Muscle of leg (tissue), 11 donors: Measurements from ENCODE around the gene PIR. TPM values are rescaled to one million over a fixed set of nuclear protein-coding genes. Genes with fewer than 3 reads are reported as not detected.

Experiments
- DNase-seq: peaks from one replicate; pipeline ENCODE4 v3.0.0; 2013
- H3K27ac ChIP-seq: one replicate; pipeline ENCODE4 v1.5.1; 2013; ENCODE audit warnings: mild to moderate bottlenecking, low read length, control low read depth
- H3K27me3 ChIP-seq: one replicate; pipeline ENCODE4 v1.6.1; 2013; ENCODE audit warnings: low read length; ENCODE audit not compliant: control insufficient read depth, insufficient read depth
- H3K36me3 ChIP-seq: one replicate; pipeline ENCODE4 v1.6.1; 2013; ENCODE audit warnings: low read length; ENCODE audit not compliant: control insufficient read depth, insufficient read depth
- H3K4me1 ChIP-seq: one replicate; pipeline ENCODE4 v1.6.1; 2013; ENCODE audit warnings: low read length; ENCODE audit not compliant: control insufficient read depth, insufficient read depth
- H3K4me3 ChIP-seq: one replicate; pipeline ENCODE4 v1.5.1; 2013; ENCODE audit warnings: low read length, control low read depth
- H3K9me3 ChIP-seq: replicated peaks from 2 replicates; pipeline ENCODE4 v1.6.1; 2013; ENCODE audit warnings: low read depth, low read length; ENCODE audit not compliant: control insufficient read depth
- WGBS: methylation state at CpG from one replicate; pipeline ENCODE4 v1.1.5; 2013; ENCODE audit warnings: missing lambda C conversion rate; ENCODE audit not compliant: insufficient coverage; 5-methylcytosine and 5-hydroxymethylcytosine counted together
- polyA plus RNA-seq, 8 donors: library from polyadenylated mRNA; unstranded; fragments of 120-200 nt; gene quantifications; one replicate each; pipeline versions ENCODE4 v1.2.1 to v1.2.3, GENCODE V29; 2013; ENCODE audit warnings: inconsistent platforms in 1 of 8, low replicate concordance in 1 of 8; ENCODE audit not compliant: insufficient read length in 8 of 8, insufficient read depth in 1 of 8
- total RNA-seq: library from RNA; stranded (reverse); fragments of 120-200 nt; gene quantifications from one replicate; pipeline ENCODE4 v1.2.4, GENCODE V29; 2013

The PIR gene
- total and polyA plus RNA-seq, 9 donors: 2.1 to 5.0 (median 3.5) TPM

DNA sequence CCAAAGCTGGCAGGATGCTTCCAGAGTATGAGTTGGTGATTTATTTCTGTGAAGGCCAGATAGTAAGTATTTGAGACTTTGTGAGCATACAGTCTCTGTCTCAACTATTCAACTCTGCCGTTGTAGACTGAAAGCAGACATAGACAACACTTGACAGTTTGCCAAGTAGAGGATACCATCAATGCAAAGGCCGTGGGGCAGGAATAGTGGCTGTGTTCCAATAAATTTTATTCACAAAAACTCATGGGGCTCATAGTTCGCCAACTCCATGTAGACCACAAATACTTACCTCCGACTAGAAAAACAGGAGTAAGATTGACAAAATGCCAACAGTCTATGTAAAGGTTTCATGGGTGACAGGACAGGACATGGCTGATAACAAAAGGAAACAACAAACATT lies 3.7 kb upstream of the PIR start:
- no peaks in the 10 kb centered on the region for H3K9me3 ChIP-seq
- H3K36me3 ChIP-seq: no peaks in the 10 kb centered on the region
- peaks cover 30% of the 10 kb centered on the region for H3K27me3 ChIP-seq
- H3K27ac ChIP-seq: no peak overlapping the region
- H3K4me1 ChIP-seq: no peaks in the 10 kb centered on the region
- WGBS: no CpG with 5 or more reads among the region's 4 CpGs
- no peak for DNase-seq
- no peak overlapping the region for H3K4me3 ChIP-seq

DNA sequence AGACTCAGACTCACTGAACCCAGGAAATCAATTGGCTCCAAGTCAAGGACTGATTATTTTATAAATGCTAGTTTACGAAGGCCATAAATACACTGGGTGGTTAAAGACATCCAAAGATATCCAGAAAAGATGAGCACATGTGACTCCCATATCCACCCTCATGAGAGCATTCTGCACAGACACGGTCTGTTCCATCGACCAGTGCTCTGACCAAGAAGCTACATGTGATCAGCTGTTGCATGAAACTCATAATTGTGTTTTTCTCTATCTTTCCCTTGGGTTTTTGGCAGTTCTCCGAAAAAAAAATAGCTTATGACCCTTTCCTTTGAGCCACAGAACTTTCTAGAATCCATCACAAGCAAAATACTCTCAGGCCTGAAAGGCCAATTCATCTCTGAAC lies 2.7 kb upstream of the PIR start:
- H3K9me3 ChIP-seq: no peaks in the 10 kb centered on the region
- no peak for DNase-seq
- no peak overlapping the region for H3K4me3 ChIP-seq
- H3K36me3 ChIP-seq: no peaks in the 10 kb centered on the region
- 74% methylated on average over 2 of the region's 4 CpGs for WGBS
- peaks cover 30% of the 10 kb centered on the region for H3K27me3 ChIP-seq
- H3K27ac ChIP-seq: no peak overlapping the region
- H3K4me1 ChIP-seq: no peaks in the 10 kb centered on the region

DNA sequence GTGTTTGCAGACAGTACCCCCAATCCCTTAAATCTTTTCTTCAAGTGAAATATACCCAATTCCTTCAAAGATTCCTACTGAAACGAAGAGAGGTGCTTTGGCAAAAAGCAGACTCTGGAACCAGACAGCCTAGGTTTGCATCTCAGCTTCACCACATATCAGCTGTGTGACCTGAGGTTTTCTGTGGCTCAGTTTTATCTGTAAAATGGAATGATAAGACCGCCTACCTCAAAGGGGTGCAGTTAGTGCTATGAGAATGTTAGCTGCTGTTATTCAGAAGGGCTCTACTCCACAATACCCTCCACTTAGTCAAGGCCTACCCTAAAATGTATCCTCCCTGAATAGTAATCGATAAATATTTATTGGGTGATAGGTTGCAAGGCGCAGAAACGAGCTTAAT lies 664 bp downstream of the PIR start:
- no CpG with 5 or more reads among the region's 5 CpGs for WGBS
- Histone ChIP-seq H3K36me3 (no peaks in the 10 kb centered on the region), H3K4me1 (no peaks in the 10 kb centered on the region), H3K9me3 (no peaks in the 10 kb centered on the region), H3K27me3 (peaks cover 31% of the 10 kb centered on the region), H3K27ac (no peak overlapping the region), H3K4me3 (no peak overlapping the region)
- no peak for DNase-seq

DNA sequence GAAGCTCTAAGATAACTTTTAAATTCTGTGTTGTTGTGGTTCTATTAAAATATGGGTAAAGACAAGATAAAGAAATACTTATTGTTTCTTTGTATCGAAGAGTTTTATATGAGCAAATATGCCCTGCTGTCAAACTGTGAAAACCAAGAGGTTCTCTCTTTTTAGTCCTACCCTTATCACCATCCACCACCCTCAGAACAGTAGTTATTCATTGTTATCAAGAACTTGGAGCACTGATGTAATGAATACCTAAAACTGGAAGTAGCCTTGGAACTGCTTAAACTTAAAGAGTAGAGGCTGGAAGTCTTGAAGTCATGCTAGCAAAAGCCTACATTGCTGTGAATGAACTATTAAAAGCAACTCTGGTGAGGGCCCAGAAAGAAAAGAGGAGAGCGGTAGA lies 9.2 kb downstream of the PIR start:
- H3K27ac ChIP-seq: no peak overlapping the region
- H3K4me3 ChIP-seq: no peak overlapping the region
- no peaks in the 10 kb centered on the region for H3K4me1 ChIP-seq
- H3K27me3 ChIP-seq: peaks cover 13% of the 10 kb centered on the region
- no peaks in the 10 kb centered on the region for H3K9me3 ChIP-seq
- WGBS: no CpG with 5 or more reads among the region's 2 CpGs
- no peaks in the 10 kb centered on the region for H3K36me3 ChIP-seq
- DNase-seq: no peak

DNA sequence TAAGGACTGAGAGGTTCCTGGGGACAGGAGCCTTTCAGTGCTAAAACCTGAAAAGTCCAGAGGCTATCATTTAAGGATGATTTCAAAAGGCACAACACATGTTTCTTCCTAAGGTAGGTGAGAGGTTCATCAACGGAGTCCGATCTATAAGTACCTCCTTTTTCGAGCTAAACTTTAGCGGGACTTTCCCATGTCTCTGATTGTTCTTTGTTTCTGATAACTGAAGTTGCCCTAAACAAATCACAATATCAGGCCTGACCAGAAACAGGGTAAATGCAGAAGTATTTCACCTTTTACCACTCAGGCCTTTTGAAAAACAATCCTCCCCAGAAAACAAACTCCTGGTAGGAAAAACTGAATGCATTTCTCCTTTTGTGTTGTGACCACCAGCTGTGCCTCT lies 17.6 kb downstream of the PIR start:
- Histone ChIP-seq H3K27me3 (peaks cover 4% of the 10 kb centered on the region), H3K4me1 (no peaks in the 10 kb centered on the region), H3K36me3 (no peaks in the 10 kb centered on the region), H3K4me3 (no peak overlapping the region), H3K27ac (no peak overlapping the region), H3K9me3 (no peaks in the 10 kb centered on the region)
- no peak for DNase-seq
- WGBS: no CpG with 5 or more reads among the region's 4 CpGs

DNA sequence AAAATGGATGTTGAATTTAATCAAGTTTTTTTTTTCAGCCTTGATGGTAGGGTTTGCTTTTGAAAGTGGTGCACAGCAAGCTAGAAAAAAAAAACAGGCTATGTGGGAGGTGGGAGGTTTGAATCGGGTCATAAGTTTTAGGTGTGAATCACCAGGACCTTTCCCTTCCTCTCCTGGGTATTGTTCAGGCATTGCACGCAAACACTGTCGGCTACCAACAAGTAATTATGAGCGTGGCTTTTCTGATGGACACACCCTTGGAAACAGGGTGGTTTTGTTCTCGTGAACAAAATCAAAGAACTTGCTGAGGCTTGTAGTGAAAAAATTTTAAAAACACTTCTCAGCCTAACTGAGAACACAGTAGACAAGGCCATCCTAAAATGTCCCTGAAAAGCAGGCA lies 18.1 kb downstream of the PIR start:
- H3K4me3 ChIP-seq: no peak overlapping the region
- H3K4me1 ChIP-seq: no peaks in the 10 kb centered on the region
- no peaks in the 10 kb centered on the region for H3K36me3 ChIP-seq
- WGBS: no CpG with 5 or more reads among the region's 5 CpGs
- H3K9me3 ChIP-seq: no peaks in the 10 kb centered on the region
- H3K27ac ChIP-seq: no peak overlapping the region
- H3K27me3 ChIP-seq: peaks cover 4% of the 10 kb centered on the region
- DNase-seq: no peak

DNA sequence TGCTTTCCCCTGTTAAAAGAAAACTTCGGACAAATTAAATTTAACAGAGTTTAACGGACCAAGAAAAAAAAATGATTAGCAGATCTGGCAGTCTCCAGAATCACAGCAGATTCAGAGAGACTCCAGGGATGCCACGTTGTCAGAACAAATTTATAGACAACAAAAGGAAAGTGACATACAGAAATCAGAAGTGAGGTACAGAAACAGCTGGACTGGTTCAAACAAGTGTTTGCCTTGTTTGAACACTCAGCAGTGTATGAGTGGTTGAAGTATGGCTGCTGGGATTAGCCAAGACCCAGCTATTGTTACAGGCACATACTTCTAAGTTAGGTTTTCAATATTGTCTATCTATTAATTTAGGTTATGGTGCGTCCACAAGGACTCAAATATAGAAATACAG lies 19.1 kb downstream of the PIR start:
- Histone ChIP-seq H3K9me3 (no peaks in the 10 kb centered on the region), H3K27ac (no peak overlapping the region), H3K27me3 (peaks cover 4% of the 10 kb centered on the region), H3K36me3 (no peaks in the 10 kb centered on the region), H3K4me1 (no peaks in the 10 kb centered on the region), H3K4me3 (no peak overlapping the region)
- no peak for DNase-seq
- WGBS: 94% methylated on average over 2 of the region's 4 CpGs

DNA sequence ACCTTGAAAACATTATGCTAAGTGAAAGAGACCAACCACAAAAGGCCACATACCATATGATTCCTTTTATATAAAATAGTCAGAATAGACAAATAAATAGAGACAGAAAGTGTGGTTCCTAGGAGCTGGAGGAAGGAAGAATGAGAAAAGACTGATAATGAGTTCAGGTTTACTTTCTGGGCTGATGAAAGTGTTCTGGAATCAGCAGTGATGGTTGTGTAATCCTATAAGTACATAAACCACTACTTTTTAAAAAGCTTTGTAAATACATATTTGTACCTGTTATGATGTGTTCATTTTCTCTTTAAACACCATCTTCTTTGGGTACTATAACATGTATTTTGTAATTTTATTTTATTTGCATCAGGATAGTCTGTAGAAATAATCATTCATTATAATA lies 20.6 kb downstream of the PIR start:
- Histone ChIP-seq H3K9me3 (no peaks in the 10 kb centered on the region), H3K27me3 (peaks cover 4% of the 10 kb centered on the region), H3K4me1 (no peaks in the 10 kb centered on the region), H3K4me3 (no peak overlapping the region), H3K36me3 (no peaks in the 10 kb centered on the region), H3K27ac (no peak overlapping the region)
- no peak for DNase-seq

DNA sequence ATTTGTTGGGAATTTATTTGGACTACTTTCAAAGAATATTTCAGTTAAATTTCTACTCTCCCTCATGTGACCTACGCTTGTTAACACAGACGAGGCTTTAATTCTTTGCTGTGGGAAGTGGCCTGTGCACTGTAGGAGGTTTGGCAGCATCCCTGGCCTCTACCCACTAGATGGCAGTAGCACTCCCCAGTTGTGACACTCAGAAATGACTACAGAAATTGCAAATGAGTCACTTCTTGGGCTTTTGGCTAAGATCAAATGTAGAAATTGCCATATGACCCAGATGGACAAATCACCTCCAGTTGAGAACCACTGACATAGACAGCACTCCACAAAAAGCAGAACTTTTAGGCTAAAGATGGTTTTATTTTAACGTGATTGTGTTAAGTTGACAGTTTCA lies 22.1 kb downstream of the PIR start:
- Histone ChIP-seq H3K36me3 (no peaks in the 10 kb centered on the region), H3K4me1 (no peaks in the 10 kb centered on the region), H3K27ac (no peak overlapping the region), H3K27me3 (peaks cover 14% of the 10 kb centered on the region), H3K9me3 (no peaks in the 10 kb centered on the region), H3K4me3 (no peak overlapping the region)
- peak; percentile 73 for DNase-seq
- 0% methylated on average over 1 of the region's 3 CpGs for WGBS

DNA sequence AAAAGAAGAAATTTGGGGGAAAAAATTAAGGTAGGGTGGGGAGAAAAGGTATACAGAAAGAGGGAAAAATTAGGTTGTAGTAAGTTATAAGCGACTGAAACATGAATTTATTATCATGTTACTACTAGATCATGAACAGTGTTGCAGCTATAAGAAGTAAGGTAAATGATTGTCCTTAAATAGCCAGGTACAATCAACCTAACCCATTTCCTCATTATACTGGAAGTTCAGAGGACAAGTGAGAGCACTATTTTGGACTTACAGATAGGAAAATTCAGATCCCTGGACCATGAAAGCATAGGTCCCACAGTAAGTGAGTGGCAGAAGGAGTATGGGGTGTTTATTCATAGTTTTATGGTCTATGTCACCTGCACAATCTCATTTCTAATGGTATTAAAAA lies 23.5 kb downstream of the PIR start:
- Histone ChIP-seq H3K4me3 (no peak overlapping the region), H3K27ac (no peak overlapping the region)

DNA sequence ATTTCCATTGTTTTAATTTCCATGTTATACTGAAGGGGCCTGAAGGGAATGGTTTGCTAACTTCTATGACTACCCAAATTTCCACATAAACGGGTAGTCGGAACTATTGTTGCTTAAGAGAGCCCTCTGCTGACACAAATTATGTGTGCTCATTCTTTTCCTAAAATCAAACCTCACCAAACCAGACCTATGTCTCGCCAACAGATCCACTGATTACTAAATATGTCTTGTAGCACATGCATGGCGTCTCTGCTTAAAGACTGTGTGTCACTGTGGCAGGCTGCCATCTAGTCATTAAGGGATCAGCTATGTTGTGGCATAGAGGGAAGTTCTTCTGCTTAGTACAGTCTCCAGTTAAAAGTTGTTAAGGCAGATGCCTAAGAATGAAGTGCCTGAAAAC lies 25.1 kb downstream of the PIR start:
- no peaks in the 10 kb centered on the region for H3K9me3 ChIP-seq
- no CpG with 5 or more reads among the region's 4 CpGs for WGBS
- H3K36me3 ChIP-seq: no peaks in the 10 kb centered on the region
- peaks cover 14% of the 10 kb centered on the region for H3K27me3 ChIP-seq
- H3K4me1 ChIP-seq: no peaks in the 10 kb centered on the region
- H3K27ac ChIP-seq: no peak overlapping the region
- no peak overlapping the region for H3K4me3 ChIP-seq
- DNase-seq: peak; percentile 63

More for the DNA sequence above, 23.5 kb downstream of the PIR start:
- Histone ChIP-seq H3K4me1 (no peaks in the 10 kb centered on the region), H3K27me3 (peaks cover 15% of the 10 kb centered on the region), H3K9me3 (no peaks in the 10 kb centered on the region), H3K36me3 (no peaks in the 10 kb centered on the region)
- no peak for DNase-seq
- no CpG with 5 or more reads among the region's 1 CpG for WGBS
